Neuronal stem cell (in vitro differentiated cells): ENCODE data around the gene HAGH.

Experiments
- DNase-seq: peaks from one replicate; pipeline ENCODE4 v3.0.0-alpha.2; 2013; ENCODE audit warnings: low spot score
- H2AFZ ChIP-seq: one replicate; pipeline ENCODE4 v1.6.1; 2013; ENCODE audit warnings: mild to moderate bottlenecking, low read length, inconsistent platforms
- H2AK5ac ChIP-seq: 2 replicates; pipeline ENCODE4 v1.6.1; 2013; ENCODE audit warnings: low read depth, mild to moderate bottlenecking, inconsistent platforms, low read length, moderate library complexity, mixed read lengths
- H2BK120ac ChIP-seq: 2 replicates; pipeline ENCODE4 v1.6.1; 2013; ENCODE audit warnings: low read depth, mild to moderate bottlenecking, inconsistent platforms, low read length, moderate library complexity, mixed read lengths
- H2BK12ac ChIP-seq: one replicate; pipeline ENCODE4 v1.6.1; 2013; ENCODE audit warnings: low read length, inconsistent platforms
- H2BK15ac ChIP-seq: 2 replicates; pipeline ENCODE4 v1.6.1; 2013; ENCODE audit warnings: mild to moderate bottlenecking, low read length, inconsistent platforms, mixed read lengths
- H2BK5ac ChIP-seq: one replicate; pipeline ENCODE4 v1.6.1; 2013; ENCODE audit warnings: inconsistent platforms, mild to moderate bottlenecking, low read length, moderate library complexity
- H3K14ac ChIP-seq: one replicate; pipeline ENCODE4 v1.6.1; 2013; ENCODE audit warnings: low read length, inconsistent platforms
- H3K18ac ChIP-seq: 2 replicates; pipeline ENCODE4 v1.6.1; 2013; ENCODE audit warnings: low read length, inconsistent platforms
- H3K23ac ChIP-seq: 2 replicates; pipeline ENCODE4 v1.6.1; 2013; ENCODE audit warnings: low read depth, mild to moderate bottlenecking, mixed read lengths, low read length, inconsistent platforms; ENCODE audit not compliant: poor library complexity
- H3K27ac ChIP-seq: replicated peaks from 3 replicates; pipeline ENCODE4 v1.5.1; 2013; ENCODE audit warnings: low read length, inconsistent platforms
- H3K27me3 ChIP-seq, 3 experiments: 2 replicates each; pipeline ENCODE4 v1.6.1; 2013; ENCODE audit warnings: low read length in 3 of 3, mild to moderate bottlenecking in 2 of 3, inconsistent platforms in 1 of 3, low read depth in 1 of 3, mixed read lengths in 1 of 3, moderate library complexity in 1 of 3; ENCODE audit not compliant: control insufficient read depth in 3 of 3, insufficient read depth in 3 of 3
- H3K36me3 ChIP-seq, 2 donors: replicated peaks in 1 of 2; 2 replicates each; pipeline ENCODE4 v1.6.1; 2013; ENCODE audit warnings: low read length in 2 of 2; ENCODE audit not compliant: control insufficient read depth in 2 of 2, insufficient read depth in 2 of 2
- H3K4ac ChIP-seq: 2 replicates; pipeline ENCODE4 v1.6.1; 2013; ENCODE audit warnings: inconsistent platforms, mild to moderate bottlenecking, low read length, moderate library complexity
- H3K4me1 ChIP-seq, 2 donors: 1 replicate in 1 of 2; 2 replicates in 1 of 2; pipeline ENCODE4 v1.6.1; 2013; ENCODE audit warnings: low read length in 2 of 2, low read depth in 1 of 2; ENCODE audit not compliant: control insufficient read depth in 2 of 2, insufficient read depth in 1 of 2
- H3K4me2 ChIP-seq: one replicate; pipeline ENCODE4 v1.6.1; 2013; ENCODE audit warnings: mild to moderate bottlenecking, low read length, inconsistent platforms; ENCODE audit not compliant: insufficient read depth, poor library complexity, severe bottlenecking
- H3K4me3 ChIP-seq, 2 donors: 2 replicates each; pipeline ENCODE4 v1.5.1; 2013; ENCODE audit warnings: low read length in 2 of 2, mild to moderate bottlenecking in 2 of 2, inconsistent platforms in 1 of 2, moderate library complexity in 1 of 2
- H3K79me1 ChIP-seq: one replicate; pipeline ENCODE4 v1.6.1; 2013; ENCODE audit warnings: low read depth, mild to moderate bottlenecking, inconsistent platforms, low read length, moderate library complexity
- H3K9ac ChIP-seq: one replicate; pipeline ENCODE4 v1.6.1; 2013; ENCODE audit warnings: mild to moderate bottlenecking, low read depth, low read length, inconsistent platforms; ENCODE audit not compliant: poor library complexity
- H3K9me3 ChIP-seq, 2 donors: replicated peaks in 1 of 2; 2 replicates each; pipeline versions ENCODE3 to v1.6.1; 2013; ENCODE audit warnings: low read length in 2 of 2, mild to moderate bottlenecking in 2 of 2, inconsistent platforms in 1 of 2, low read depth in 1 of 2, mixed read lengths in 1 of 2, moderate library complexity in 1 of 2; ENCODE audit not compliant: control insufficient read depth in 2 of 2, insufficient read depth in 1 of 2
- H4K8ac ChIP-seq: one replicate; pipeline ENCODE4 v1.6.1; 2013; ENCODE audit warnings: low read depth, mild to moderate bottlenecking, inconsistent platforms, low read length, moderate library complexity
- H4K91ac ChIP-seq: one replicate; pipeline ENCODE4 v1.6.1; 2013; ENCODE audit warnings: low read length, low read depth, mild to moderate bottlenecking, inconsistent platforms; ENCODE audit not compliant: poor library complexity
- WGBS, 2 donors: extraction: QIAGEN DNeasy Blood & Tissue Kit; methylation state at CpG; one replicate each; pipeline ENCODE4 v1.1.7; 2013; ENCODE audit warnings: missing lambda C conversion rate in 2 of 2, mixed read lengths in 1 of 2; ENCODE audit not compliant: insufficient read length in 2 of 2, insufficient replicate concordance in 1 of 2; ENCODE audit errors: extremely low coverage in 2 of 2; 5-methylcytosine and 5-hydroxymethylcytosine counted together

HAGH gene

GRCh38 chr16:1771188-1771863, 55.3 kb downstream of the HAGH start, which contains the start of gene NME3:
TSS of gene NME3 (minus strand) at chr16:1771543. CDS start at chr16:1771534, 9 bp downstream.
- Histone ChIP-seq H2AK5ac (peak within 1 kb of the TSS; percentile 90), H4K8ac (no peak within 1 kb of the TSS), H3K4ac (peak within 1 kb of the TSS; percentile 53), H3K9ac (peak within 1 kb of the TSS; percentile 99), H3K23ac (peak within 1 kb of the TSS; percentile 99), H3K79me1 (peaks cover 28% of the 10 kb centered on the region), H2BK15ac (peak within 1 kb of the TSS; percentile 24), H3K36me3 (peaks cover 23 to 64% of the 10 kb centered on the region in 2 donors), H2BK120ac (peak within 1 kb of the TSS; percentile 67), H3K4me3 (peak within 1 kb of the TSS; percentile 99), H3K9me3 (no peaks in the 10 kb centered on the region), H3K27me3 (no peaks in the 10 kb centered on the region), H3K14ac (peak within 1 kb of the TSS; percentile 56), H3K4me2 (peak within 1 kb of the TSS; percentile 98), H3K18ac (peak within 1 kb of the TSS; percentile 93), H2AFZ (peak within 1 kb of the TSS; percentile 100), H2BK12ac (peak within 1 kb of the TSS; percentile 84), H3K4me1 (peaks cover 12% of the 10 kb centered on the region in 2 donors), H2BK5ac (peak within 1 kb of the TSS; percentile 87), H4K91ac (no peak within 1 kb of the TSS), H3K27ac (peak within 1 kb of the TSS; percentile 26)
- peak; percentile 48 for DNase-seq
- no CpG with 5 or more reads among the region's 79 CpGs for WGBS, 2 donors

GRCh38 chr16:1770328-1771187, 56.1 kb downstream of the HAGH start:
- Histone ChIP-seq H2BK120ac (no peak overlapping the region), H2BK12ac (peak overlapping the region; percentile 58)

GRCh38 chr16:1769402-1770300, 57.0 kb downstream of the HAGH start:
- Histone ChIP-seq H3K9me3 (no peaks in the 10 kb centered on the region), H3K36me3 (peaks cover 29 to 65% of the 10 kb centered on the region in 2 donors), H3K4ac (no peak overlapping the region), H3K23ac (peak overlapping the region; percentile 46), H2BK5ac (no peak overlapping the region), H3K4me1 (peaks cover 12% of the 10 kb centered on the region in 2 donors), H2BK12ac (no peak overlapping the region), H2AK5ac (peak overlapping the region; percentile 90), H3K4me2 (no peak overlapping the region), H3K18ac (peak overlapping the region; percentile 6), H3K27ac (no peak overlapping the region), H2BK15ac (no peak overlapping the region), H4K91ac (no peak overlapping the region), H2BK120ac (no peak overlapping the region), H4K8ac (no peak overlapping the region), H3K9ac (no peak overlapping the region), H3K14ac (no peak overlapping the region), H3K79me1 (peaks cover 21% of the 10 kb centered on the region), H2AFZ (no peak overlapping the region), H3K4me3 (no peak overlapping the region), H3K27me3 (no peaks in the 10 kb centered on the region)
- no peak for DNase-seq
- no CpG with 5 or more reads among the region's 27 CpGs for WGBS, 2 donors

More at GRCh38 chr16:1770328-1771187, 56.1 kb downstream of the HAGH start:
- Histone ChIP-seq H3K27me3 (no peaks in the 10 kb centered on the region), H3K4ac (no peak overlapping the region), H2AK5ac (peak overlapping the region; percentile 90), H3K4me2 (peak overlapping the region; percentile 98), H4K8ac (no peak overlapping the region), H3K9me3 (no peaks in the 10 kb centered on the region), H2AFZ (no peak overlapping the region), H2BK15ac (no peak overlapping the region), H3K4me3 (peak overlapping the region; percentile 4 to 99), H2BK5ac (peak overlapping the region; percentile 87), H3K27ac (no peak overlapping the region), H3K18ac (peak overlapping the region; percentile 83), H3K4me1 (peaks cover 12% of the 10 kb centered on the region in 2 donors), H4K91ac (no peak overlapping the region), H3K79me1 (peaks cover 26% of the 10 kb centered on the region), H3K36me3 (peaks cover 23 to 65% of the 10 kb centered on the region in 2 donors), H3K9ac (peak overlapping the region; percentile 91), H3K14ac (peak overlapping the region; percentile 38), H3K23ac (peak overlapping the region; percentile 99)
- WGBS, 2 donors = no CpG with 5 or more reads among the region's 81 CpGs
- DNase-seq = peak; percentile 6
